IMR-90 (cell line): Measurements from ENCODE around the gene AKAP7. TPM values are rescaled to one million over a fixed set of nuclear protein-coding genes. Genes with fewer than 3 reads are reported as not detected.

Source experiments
- ATAC-seq: fragments of 200-7000 bp; cut with Tn5 transposase; 2 replicates; pipeline ENCODE4 v1.9.1; 2020; ENCODE audit warnings: low read depth, mild to moderate bottlenecking, moderate library complexity
- BruUV-seq: library from RNA; stranded (reverse); fragments of 400-500 nt; replicated peaks from 2 replicates; lab custom pipeline; 2021; lab: Mats Ljungman, UMichigan
- CTCF ChIA-PET: fragments of 300-600 bp; formaldehyde crosslinking; extraction: SDS; loops from one replicate; lab custom pipeline; 2021; ENCODE audit warnings: antibody characterized with exemption; lab: Yijun Ruan, JAX
- POLR2A ChIA-PET: fragments of 300-600 bp; sonication (Branson Sonifier 250); formaldehyde crosslinking; loops from one replicate; lab custom pipeline; 2022; ENCODE audit warnings: antibody characterized with exemption; ENCODE audit not compliant: unreplicated experiment; lab: Charles Lee
- DNase-seq: peaks from one replicate; pipeline ENCODE4 v3.0.0; 2013
- H2AFZ ChIP-seq: replicated peaks from 2 replicates; pipeline ENCODE3; 2013; ENCODE audit warnings: low read length, mild to moderate bottlenecking; ENCODE audit not compliant: poor library complexity
- H2AK5ac ChIP-seq: 2 replicates; pipeline ENCODE4 v1.6.1; 2013; ENCODE audit warnings: low read depth, low read length, inconsistent platforms
- H2AK9ac ChIP-seq: replicated peaks from 2 replicates; pipeline ENCODE3; 2013; ENCODE audit warnings: mild to moderate bottlenecking, low read depth, low read length, moderate library complexity; ENCODE audit not compliant: poor library complexity
- H2BK120ac ChIP-seq: 2 replicates; pipeline ENCODE4 v1.6.1; 2013; ENCODE audit warnings: low read depth, low read length, inconsistent platforms
- H2BK15ac ChIP-seq: 3 replicates; pipeline ENCODE4 v1.6.1; 2013; ENCODE audit warnings: low read depth, low read length, inconsistent platforms
- H2BK20ac ChIP-seq: 2 replicates; pipeline ENCODE4 v1.6.1; 2013; ENCODE audit warnings: low read depth, mild to moderate bottlenecking, inconsistent platforms, low read length, moderate library complexity
- H2BK5ac ChIP-seq: 2 replicates; pipeline ENCODE4 v1.6.1; 2013; ENCODE audit warnings: mild to moderate bottlenecking, low read depth, low read length, inconsistent platforms; ENCODE audit not compliant: poor library complexity, severe bottlenecking
- H3K14ac ChIP-seq: replicated peaks from 2 replicates; pipeline ENCODE4 v1.6.1; 2013; ENCODE audit warnings: low read depth, low read length, inconsistent platforms
- H3K18ac ChIP-seq: 2 replicates; pipeline ENCODE4 v1.6.1; 2013; ENCODE audit warnings: low read depth, low read length, control low read depth
- H3K23ac ChIP-seq: 2 replicates; pipeline ENCODE4 v1.6.1; 2013; ENCODE audit warnings: low read depth, low read length, inconsistent platforms
- H3K27ac ChIP-seq: 2 replicates; pipeline ENCODE4 v1.5.1; 2013; ENCODE audit warnings: mild to moderate bottlenecking, control low read depth, low read length; ENCODE audit not compliant: insufficient read depth
- H3K27me3 ChIP-seq: 2 replicates; pipeline ENCODE4 v1.6.1; 2013; ENCODE audit warnings: low read length; ENCODE audit not compliant: control insufficient read depth, insufficient read depth
- H3K36me3 ChIP-seq: 2 replicates; pipeline ENCODE4 v1.6.1; 2013; ENCODE audit warnings: low read length, mixed read lengths; ENCODE audit not compliant: control insufficient read depth, insufficient read depth
- H3K4ac ChIP-seq: 2 replicates; pipeline ENCODE4 v1.6.1; 2013; ENCODE audit warnings: low read depth, low read length, inconsistent platforms
- H3K4me1 ChIP-seq: 2 replicates; pipeline ENCODE4 v1.6.1; 2013; ENCODE audit warnings: low read length, mixed read lengths; ENCODE audit not compliant: control insufficient read depth, insufficient read depth
- H3K4me2 ChIP-seq: 2 replicates; pipeline ENCODE4 v1.6.1; 2013; ENCODE audit warnings: low read depth, mild to moderate bottlenecking, control low read depth, low read length, moderate library complexity
- H3K4me3 ChIP-seq: 2 replicates; pipeline ENCODE4 v1.5.1; 2013; ENCODE audit warnings: low read depth, mild to moderate bottlenecking, control low read depth, low read length, moderate library complexity; ENCODE audit not compliant: insufficient read depth
- H3K56ac ChIP-seq: 2 replicates; pipeline ENCODE4 v1.6.1; 2013; ENCODE audit warnings: low read length, inconsistent platforms; ENCODE audit not compliant: insufficient read depth; ENCODE audit errors: extremely low read depth
- H3K79me1 ChIP-seq, 2 experiments: 2 replicates each; pipeline ENCODE4 v1.6.1; 2013; ENCODE audit warnings: low read length in 2 of 2, inconsistent platforms in 1 of 2, low read depth in 1 of 2
- H3K9ac ChIP-seq: 2 replicates; pipeline ENCODE4 v1.6.1; 2013; ENCODE audit warnings: low read depth, low read length, control low read depth
- H3K9me1 ChIP-seq: 2 replicates; pipeline ENCODE4 v1.6.1; 2013; ENCODE audit warnings: low read length, inconsistent platforms; ENCODE audit not compliant: insufficient read depth
- H3K9me3 ChIP-seq: 2 replicates; pipeline ENCODE4 v1.6.1; 2013; ENCODE audit warnings: low read length; ENCODE audit not compliant: control insufficient read depth, insufficient read depth
- H4K20me1 ChIP-seq: 2 replicates; pipeline ENCODE4 v1.6.1; 2013; ENCODE audit warnings: low read length, inconsistent platforms; ENCODE audit not compliant: insufficient read depth
- H4K5ac ChIP-seq: 2 replicates; pipeline ENCODE4 v1.6.1; 2013; ENCODE audit warnings: mild to moderate bottlenecking, low read depth, low read length, control low read depth
- H4K8ac ChIP-seq, 2 experiments: 2 replicates each; pipeline ENCODE4 v1.6.1; 2013; ENCODE audit warnings: low read depth in 2 of 2, low read length in 2 of 2, control low read depth in 1 of 2, inconsistent platforms in 1 of 2
- H4K91ac ChIP-seq: 2 replicates; pipeline ENCODE4 v1.6.1; 2013; ENCODE audit warnings: low read depth, low read length, inconsistent platforms; ENCODE audit not compliant: insufficient read depth
- CEBPB ChIP-seq: IDR thresholded peaks from 2 replicates; pipeline ENCODE4 v1.6.1; 2012; ENCODE audit warnings: low read depth, low read length, improper control_type of control experiment
- CHD1 ChIP-seq: IDR thresholded peaks from 2 replicates; pipeline ENCODE4 v1.6.1; 2012; ENCODE audit warnings: low read depth, low read length, improper control_type of control experiment
- CTCF ChIP-seq: conservative IDR thresholded peaks from 2 replicates; pipeline ENCODE4 v1.5.1; 2012; ENCODE audit warnings: mild to moderate bottlenecking, low read depth, low read length, improper control_type of control experiment
- ELK1 ChIP-seq: fragments of 150-350 bp; IDR thresholded peaks from 2 replicates; pipeline ENCODE4 v1.6.1; 2016; ENCODE audit warnings: low read depth, mild to moderate bottlenecking, low read length, moderate library complexity, borderline replicate concordance
- NFE2L2 ChIP-seq: fragments of 150-350 bp; IDR thresholded peaks from 2 replicates; pipeline ENCODE4 v1.6.1; 2016; ENCODE audit warnings: low read depth, mild to moderate bottlenecking, low read length
- RAD21 ChIP-seq: IDR thresholded peaks from 2 replicates; pipeline ENCODE4 v1.6.1; 2012; ENCODE audit warnings: low read length, improper control_type of control experiment
- whole genome bisulfite sequencing, 2 experiments: methylation state at CpG; one replicate each; pipeline versions ENCODE4 v1.1.5 to v1.1.7; 2013; ENCODE audit warnings: missing lambda C conversion rate in 2 of 2; ENCODE audit not compliant: insufficient read length in 1 of 2; ENCODE audit errors: extremely low coverage in 2 of 2; 5-methylcytosine and 5-hydroxymethylcytosine counted together
- dilution Hi-C: fragments of 300-500 bp; cut with HindIII; formaldehyde crosslinking; loops from one replicate; pipeline ENCODE4 v1.14.3; 2018; ENCODE audit warnings: low sequenced_read_pairs; ENCODE audit not compliant: unreplicated experiment
- in situ Hi-C: fragments of 300-500 bp; cut with MboI; formaldehyde crosslinking; loops from 3 replicates; pipeline ENCODE4 v1.14.3; 2019; ENCODE audit warnings: low sequenced_read_pairs, inconsistent platforms, mixed read lengths
- intact Hi-C: fragments of 100-400 bp; cut with micrococcal nuclease; formaldehyde crosslinking; loops from 2 replicates; pipeline ENCODE4 v1.10.0; 2022
- polyA plus RNA-seq, 3 experiments: library from polyadenylated mRNA; depleted of rRNA; stranded (reverse); fragments of >200 nt; gene quantifications; 2 replicates each; pipeline ENCODE4 v1.2.3, GENCODE V29; 2012; ENCODE audit warnings: low replicate concordance in 1 of 3
- total RNA-seq: library from RNA; depleted of rRNA; stranded (reverse); fragments of >200 nt; gene quantifications from 2 replicates; pipeline ENCODE4 v1.2.3, GENCODE V29; 2012

Gene AKAP7
- total and polyA plus RNA-seq, 2 of the 4 experiments (the other 2 are of a cell fraction), result 0.54 to 1.1 TPM

DNA sequence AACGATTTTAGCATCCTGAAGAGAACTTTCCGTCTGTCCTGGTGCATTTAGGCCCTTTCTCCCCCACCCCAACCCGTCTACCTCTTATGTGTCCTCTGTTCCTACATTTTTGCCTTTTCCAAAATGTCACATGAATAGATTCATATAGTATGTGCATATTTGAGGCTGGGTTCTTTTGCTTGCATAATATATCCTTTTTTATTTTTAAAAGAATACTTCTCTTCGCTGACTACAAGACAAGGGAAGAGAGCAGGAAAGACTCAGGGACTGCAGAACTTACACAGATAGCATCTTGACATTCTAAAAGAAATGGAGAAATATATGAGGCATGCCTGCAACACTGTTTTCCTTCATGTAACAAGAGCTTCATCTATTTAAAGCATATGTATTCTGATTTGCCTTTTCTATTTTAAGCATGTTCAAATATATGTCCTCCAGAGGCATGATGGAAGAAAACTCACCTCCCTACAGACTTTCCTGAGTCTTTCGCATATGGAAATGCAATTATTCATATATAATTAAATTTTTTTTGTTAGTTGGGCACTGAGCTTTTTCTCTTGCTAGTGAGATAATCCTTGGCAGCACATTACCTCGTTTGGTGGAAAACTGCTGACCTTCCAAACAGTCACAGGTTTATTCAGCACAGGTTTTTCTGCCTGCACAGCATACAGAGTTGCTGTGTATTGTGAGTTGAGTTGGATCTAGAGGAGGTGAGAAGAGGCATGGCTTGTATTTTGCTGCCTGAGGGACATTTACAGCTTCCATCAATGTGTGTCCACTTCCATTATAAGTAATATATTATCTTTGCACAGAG, 170.0 kb downstream of the AKAP7 start:
- TF ChIP-seq RAD21 (no peak), CTCF (no peak), CHD1 (no peak), ELK1 (no peak), NFE2L2 (no peak), CEBPB (no peak)
- no CpG with 5 or more reads among the region's 6 CpGs for WGBS, 2 experiments
- no peak overlapping the region for H3K4me2 ChIP-seq
- H4K91ac ChIP-seq, result no peak overlapping the region
- ChIA-PET POLR2A (no interaction called here), CTCF (no interaction called here)
- no peak overlapping the region for H3K23ac ChIP-seq
- H3K36me3 ChIP-seq, result no peaks in the 10 kb centered on the region
- H4K20me1 ChIP-seq, result no peaks in the 10 kb centered on the region
- no peaks in the 10 kb centered on the region for H3K79me1 ChIP-seq
- in situ Hi-C loops, result no loop called here
- no peak overlapping the region for H3K56ac ChIP-seq
- H3K27me3 ChIP-seq, result peaks cover 6% of the 10 kb centered on the region; the same call in 1 of the 2 replicates
- no peaks in the 10 kb centered on the region for H3K4me1 ChIP-seq
- dilution Hi-C loops, result no loop called here
- H3K9me3 ChIP-seq, result peaks cover 1% of the 10 kb centered on the region; the same call in 1 of the 2 replicates
- H3K18ac ChIP-seq, result no peak overlapping the region
- H4K5ac ChIP-seq, result no peak overlapping the region
- no peak overlapping the region for H2AFZ ChIP-seq
- H3K4ac ChIP-seq, result no peak overlapping the region
- H4K8ac ChIP-seq, result no peak overlapping the region
- no peaks in the 10 kb centered on the region for H3K9me1 ChIP-seq
- H3K14ac ChIP-seq, result no peak overlapping the region
- no peak for ATAC-seq
- H3K9ac ChIP-seq, result no peak overlapping the region
- H3K4me3 ChIP-seq, result no peak overlapping the region
- H2BK5ac ChIP-seq, result no peak overlapping the region
- H2BK120ac ChIP-seq, result no peak overlapping the region
- BruUV-seq, result no TSS peak
- no peak overlapping the region for H2BK20ac ChIP-seq
- no peak for DNase-seq
- intact Hi-C loops, result no loop called here
- no peak overlapping the region for H2AK9ac ChIP-seq
- no peak overlapping the region for H2BK15ac ChIP-seq
- no peak overlapping the region for H3K27ac ChIP-seq
- no peak overlapping the region for H2AK5ac ChIP-seq
